HG03066 (cell line): ENCODE measurements around the gene RNU6-1.

Experiments
- ATAC-seq: cut with Tn5 transposase; IDR thresholded peaks from one replicate; pipeline ENCODE4 v1.9.1; 2021; ENCODE audit warnings: low read depth; ENCODE audit not compliant: unreplicated experiment

Gene RNU6-1

DNA sequence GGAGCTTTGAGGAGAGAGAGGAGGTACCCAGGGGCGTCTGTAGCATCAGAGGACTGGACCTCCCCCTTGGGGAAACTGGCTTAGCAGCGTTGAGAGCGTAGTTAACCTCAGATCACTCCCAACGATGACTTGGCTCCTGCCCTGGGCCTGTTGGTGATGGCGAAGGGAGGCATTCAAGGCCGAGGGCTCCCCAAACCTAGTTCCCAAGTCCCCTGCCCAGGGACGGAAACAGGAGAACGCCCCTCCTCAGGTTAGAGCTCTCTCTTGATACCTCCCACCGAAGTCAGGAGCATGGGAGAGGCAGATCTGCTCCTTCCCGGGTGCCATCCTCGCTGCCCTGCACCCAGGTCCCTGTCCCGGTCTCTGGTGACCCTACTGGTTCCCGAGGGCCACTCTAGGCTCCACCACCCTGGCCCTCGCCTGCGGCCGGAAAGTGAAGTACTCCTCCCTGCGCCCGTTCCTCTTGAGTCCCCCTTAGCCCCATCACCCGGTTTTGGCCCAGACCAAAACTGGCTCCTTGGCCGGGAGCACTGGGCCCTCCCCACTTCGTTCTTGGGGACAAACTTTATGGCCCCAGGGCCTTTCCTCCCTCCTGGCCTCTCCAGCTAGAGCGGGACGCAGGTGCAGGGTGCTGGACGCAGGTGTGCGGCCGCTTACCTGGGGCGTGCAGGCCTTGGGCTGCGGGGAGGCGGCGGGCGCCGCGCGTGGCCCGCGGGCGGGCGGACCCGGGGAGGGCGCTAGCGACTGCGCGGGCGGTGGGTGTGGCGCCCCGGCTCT lies 17.1 kb downstream of the RNU6-1 start:
- no peak for ATAC-seq

DNA sequence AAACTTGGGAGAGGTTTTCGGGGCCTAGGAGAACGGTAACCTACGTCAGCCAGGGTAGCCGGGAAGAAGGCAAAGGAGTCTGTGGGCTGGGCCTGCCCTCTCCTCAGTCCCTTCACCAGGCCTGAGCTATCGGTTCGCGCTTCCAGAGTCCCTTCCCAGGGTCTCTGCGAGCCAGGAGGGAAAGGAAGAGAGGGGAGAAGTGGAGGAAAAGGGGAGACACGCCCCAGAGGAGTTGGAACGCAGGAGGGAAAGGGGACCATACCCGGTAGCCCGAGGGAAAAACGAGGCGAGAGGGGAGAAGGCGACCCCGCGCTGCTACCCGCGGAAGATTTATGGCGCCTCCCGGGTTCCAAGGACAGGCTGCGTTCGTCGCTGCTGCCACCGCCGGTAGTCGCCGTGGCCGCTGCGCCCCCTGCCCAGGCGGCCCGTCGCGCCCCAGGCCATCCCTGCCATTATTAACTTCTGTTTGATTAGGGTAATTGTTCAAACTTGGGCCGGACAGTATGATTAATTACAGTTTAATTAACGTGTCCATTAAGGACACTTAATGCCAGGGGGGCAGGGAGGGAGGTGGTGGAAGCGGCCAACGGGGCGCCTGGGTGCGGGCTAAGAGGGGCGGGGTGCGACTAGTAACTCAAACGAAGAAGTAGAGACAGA lies 17.9 kb downstream of the RNU6-1 start:
- ATAC-seq = no peak

DNA sequence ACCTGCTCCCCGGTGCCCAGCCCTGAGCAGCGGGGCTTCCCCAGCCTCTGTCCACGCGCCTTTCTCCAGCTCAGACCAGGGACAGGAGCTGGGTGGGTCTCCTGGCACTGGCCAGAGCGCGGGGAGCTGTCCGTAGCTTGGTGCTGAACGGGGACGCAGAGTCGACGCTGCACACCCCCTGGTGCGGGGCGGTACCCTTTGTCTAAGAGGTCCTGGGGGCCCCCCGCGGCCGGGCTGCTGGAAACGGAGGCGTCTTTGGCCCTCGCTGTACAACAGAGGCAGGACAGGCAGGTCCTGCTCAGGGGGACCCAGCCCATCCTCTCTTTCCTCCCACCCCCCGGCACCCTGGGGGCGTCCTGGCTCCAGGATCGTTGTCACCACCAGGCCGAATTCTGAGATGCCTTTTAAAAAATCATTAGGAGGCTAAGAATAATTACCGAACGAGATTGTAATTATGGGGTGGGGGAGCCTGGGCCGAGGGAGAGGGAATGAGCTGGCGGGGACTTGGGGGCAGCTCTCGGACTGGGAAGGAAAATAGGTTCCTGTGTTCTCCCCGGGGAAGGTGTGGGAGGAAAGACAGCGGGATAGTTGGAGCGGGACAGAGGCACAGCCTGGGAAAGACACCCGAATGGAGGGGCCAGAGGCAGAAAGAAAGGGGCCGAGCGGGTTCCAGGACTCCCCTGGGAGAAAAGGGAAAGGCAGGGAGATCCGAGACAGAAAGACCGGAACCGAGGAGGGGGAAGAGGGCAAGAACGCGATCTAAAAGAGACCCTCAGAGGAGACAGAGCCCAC lies 18.7 kb downstream of the RNU6-1 start:
- ATAC-seq = no peak

DNA sequence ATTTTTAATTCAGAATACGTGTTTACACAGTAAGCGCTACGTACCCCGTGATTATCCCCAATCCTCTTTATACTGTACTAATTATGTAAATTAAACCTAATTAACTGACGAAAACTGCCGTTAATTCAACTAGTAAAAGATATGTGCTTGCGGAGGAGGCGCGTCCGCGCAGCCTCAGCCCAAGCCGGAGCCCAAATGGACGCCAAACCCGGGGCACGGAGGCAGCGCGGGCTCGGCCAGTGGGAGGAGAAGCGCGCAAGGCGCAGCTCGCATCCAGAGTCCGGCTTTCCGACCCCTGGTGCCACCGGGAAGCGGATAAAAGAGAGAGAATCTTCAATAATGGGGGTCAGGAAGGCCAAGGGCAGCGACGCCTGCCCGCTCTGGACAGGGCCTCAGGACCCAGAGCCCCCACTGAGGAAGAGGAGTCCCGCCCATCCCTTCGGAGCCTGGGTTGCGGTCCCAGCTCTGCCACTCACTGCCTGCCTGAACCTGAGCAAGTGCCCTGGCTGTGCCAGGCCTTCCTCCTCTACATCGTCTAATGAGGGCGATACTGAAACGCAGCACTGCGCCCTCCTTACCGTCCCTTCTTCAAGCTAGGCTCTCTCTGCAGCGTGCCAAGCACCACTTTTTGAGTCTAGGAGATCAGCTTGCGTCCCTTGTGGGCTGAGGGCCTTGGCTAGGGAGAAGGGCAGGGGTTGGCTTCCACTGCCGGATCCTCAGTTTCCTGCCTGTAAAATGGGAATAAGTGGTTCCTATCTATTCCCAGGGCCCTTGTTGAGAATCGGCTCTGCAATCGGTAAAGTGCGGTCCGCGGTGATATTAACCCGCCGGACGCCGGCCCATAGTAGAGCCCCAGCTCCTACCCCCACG lies 19.5 kb downstream of the RNU6-1 start:
- no peak for ATAC-seq

DNA sequence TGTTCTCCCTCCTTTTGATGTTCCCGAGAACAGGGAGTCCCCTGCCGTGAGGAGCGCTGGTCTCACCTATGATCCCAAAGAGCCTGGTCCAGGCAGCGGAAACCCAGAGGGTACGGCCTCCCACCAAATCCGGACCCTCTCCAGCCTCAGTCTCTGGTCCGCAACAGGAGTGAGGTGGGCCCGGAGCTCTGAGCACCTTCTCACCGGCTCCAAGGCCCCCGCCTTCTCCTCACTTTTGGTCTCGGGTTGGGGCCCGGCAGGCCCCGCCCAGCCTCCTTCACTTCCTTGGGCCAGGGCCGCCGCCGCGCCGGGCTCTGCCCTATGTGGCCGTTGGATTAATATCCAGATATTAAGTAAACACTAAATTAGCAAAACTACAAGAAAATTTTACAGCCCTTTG lies 20.2 kb downstream of the RNU6-1 start:
- no peak for ATAC-seq

DNA sequence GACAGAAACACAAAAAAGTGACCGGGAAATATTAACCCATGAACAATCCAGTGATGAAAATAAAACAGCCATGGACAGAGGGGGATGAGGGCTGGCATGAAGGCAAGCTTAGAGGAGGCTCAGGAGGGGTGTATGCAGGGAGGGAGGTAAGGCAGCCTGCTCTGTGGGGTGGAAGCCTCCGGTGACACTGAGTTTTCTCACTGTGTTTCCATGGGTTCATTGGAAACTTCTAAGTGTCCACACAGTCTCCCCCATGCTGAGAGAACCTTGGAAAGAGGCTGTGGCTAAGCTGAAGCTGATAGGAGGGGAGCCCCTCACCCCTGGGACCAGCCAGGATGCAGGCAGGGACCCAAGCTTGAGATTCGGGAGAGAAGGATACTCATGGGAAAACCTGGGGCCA lies 21.4 kb downstream of the RNU6-1 start:
- ATAC-seq = no peak

DNA sequence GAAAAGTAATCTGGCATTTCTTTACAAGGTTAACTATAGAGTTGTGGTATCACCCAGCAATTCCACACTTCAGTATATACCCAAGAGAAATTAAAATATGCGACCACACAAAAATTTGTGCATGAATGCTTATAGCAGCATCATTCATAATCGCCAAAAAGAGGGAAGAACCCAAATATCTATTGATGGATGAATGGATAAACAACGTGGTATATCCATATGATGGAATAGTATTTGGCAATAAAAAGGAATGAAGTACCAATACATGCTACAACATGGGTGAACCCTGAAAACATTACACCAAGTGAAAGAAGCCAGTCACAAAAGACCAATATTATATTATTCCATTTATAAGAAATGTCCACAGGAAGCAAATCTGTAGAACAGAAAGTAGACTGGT lies 23.2 kb downstream of the RNU6-1 start:
- ATAC-seq = no peak

DNA sequence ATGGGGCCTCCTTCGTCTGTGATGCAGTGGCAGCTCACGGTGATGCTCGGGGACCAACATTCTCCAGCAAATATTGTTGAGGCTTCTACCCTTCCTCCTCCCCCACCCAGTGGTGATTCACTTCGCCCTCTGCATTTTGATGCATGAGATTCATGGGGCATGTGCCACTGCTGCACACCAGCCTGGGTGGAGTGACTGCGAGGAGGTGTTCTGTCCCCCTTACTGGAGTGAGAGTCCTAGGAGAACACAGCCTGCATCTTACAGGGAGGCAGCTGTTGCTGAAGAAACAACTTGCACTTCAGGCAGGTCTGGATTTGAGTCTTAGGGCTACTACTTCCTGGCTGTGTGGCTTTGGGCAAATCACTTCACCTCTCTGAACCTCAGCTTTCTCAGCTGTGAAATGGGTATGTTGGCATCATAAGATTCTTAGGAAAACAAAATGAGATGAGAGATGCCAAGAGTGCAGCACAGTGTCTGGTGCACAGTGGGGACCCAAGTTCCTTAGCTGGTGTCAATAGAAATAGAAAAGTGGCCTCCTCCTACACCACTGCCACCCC lies 24.7 kb downstream of the RNU6-1 start:
- ATAC-seq = no peak

DNA sequence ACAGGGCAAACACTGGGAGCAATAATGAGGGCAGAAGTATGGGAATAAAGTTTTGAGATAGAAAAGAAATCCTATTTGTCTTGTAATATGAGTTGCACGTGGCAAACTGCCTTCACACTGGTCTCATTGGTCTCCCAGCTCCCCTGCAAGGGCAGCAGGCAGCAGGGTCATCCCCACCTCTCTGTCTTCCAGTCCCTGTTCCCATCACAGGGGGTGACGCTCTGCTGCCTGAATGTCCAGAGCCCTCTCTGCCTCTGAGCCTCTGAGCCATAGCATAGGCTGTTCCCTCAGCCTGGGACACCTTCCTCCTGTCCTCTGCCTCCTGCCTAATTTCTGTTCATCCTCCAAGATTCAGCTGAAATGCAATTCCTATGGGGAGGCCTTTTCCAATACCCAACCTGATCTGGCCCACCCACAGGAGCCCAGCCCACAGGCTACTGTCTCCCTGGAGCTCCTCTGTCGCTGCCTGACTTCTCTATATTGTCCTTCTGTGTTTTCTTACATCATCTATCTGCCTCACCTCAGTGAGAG lies 26.7 kb downstream of the RNU6-1 start:
- ATAC-seq = no peak

DNA sequence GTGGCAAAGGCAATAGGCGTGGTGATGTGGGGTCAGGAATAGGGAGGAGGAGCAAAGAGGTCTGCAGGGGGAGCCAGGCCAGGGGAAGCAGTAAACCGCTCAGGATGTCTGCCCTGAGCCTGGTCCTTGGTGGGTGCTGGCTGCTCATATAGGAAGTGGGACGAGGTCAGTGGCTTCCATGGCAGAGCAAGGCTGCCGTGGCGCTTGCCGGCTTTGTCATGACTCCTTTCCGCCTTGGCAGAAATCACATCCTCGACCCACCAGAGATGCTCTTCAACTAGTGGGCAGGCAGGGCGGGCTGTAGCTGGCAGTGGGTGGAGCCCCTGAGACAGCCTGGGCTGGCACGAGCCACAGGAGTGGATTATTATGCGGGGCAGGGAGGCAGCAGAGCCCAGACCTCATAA lies 27.6 kb downstream of the RNU6-1 start:
- no peak for ATAC-seq

DNA sequence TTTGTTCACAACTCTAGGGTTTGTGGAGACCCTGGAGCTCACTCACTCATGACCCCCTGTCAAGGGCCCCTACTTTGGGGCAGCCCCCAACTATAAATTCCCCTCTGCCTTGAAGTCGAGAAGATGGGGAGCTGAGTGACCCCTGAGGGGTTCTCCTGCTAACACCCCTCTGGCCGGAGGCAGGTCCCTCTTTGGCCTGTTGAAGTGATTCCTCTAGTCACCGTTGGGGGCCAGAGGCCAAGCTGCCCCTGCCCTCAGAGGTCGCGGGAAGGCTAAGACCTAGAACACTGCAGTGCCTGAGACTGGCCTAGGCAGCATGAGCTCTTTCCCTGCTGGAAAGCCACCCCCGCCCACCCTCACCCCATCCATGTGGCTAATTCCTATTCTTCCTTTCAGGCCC lies 30.0 kb downstream of the RNU6-1 start:
- no peak for ATAC-seq

DNA sequence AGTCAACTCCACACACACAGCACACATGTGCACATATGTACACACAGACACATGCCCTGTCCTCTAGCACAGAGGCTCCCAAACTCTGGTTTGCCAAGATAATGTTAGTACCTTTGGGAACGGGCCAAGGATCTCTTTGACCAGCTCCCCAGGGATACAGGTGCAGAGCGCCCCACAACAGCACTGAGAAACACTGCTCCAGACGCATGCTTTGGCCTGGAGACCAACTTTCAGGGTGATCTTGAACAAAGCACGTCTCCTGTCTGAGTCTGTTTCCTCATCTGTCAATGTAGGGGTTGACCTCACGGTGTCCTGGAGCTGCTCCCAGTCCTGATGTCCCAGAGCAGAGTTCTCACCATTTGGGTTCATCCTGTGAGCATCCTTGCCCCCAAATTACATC lies 30.4 kb downstream of the RNU6-1 start:
- no peak for ATAC-seq

DNA sequence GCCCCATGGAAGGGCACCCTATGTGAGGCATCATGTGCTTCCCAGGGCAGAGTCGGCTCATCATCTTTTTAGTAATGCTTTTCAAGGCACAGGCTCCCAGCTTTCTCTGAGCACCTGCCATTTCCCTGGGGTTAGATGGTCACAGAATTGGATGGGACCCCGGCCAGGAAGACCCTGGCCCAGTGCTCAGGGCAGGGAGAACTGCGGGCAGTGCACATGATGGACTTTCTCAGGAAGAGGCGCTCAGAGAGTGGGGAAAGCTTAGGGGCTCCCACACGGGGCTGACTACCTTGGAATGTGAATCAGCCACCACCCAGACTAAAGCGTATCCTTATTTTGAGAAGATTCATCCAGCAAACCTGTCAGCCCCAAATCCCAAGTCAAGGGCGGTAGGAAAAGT lies 31.0 kb downstream of the RNU6-1 start:
- no peak for ATAC-seq

DNA sequence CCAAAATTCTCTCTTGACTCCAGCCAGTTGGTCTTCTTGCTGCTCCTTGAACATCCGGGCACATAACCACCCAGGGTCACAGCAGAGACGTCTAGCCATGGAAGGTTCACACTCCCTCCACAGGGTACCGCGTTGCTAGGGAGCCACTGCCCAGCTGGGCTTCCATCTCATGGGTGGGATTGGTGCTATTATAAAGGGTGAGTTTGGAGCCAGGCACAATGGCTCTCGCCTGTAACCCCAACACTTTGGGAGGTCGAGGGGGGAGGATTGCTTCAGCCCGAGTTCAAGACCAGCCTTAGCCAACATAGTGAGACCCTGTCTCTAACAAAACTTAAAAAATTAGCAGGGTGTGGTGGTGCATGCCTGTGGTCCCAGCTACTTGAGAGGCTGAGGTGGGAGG lies 32.0 kb downstream of the RNU6-1 start:
- ATAC-seq = no peak

DNA sequence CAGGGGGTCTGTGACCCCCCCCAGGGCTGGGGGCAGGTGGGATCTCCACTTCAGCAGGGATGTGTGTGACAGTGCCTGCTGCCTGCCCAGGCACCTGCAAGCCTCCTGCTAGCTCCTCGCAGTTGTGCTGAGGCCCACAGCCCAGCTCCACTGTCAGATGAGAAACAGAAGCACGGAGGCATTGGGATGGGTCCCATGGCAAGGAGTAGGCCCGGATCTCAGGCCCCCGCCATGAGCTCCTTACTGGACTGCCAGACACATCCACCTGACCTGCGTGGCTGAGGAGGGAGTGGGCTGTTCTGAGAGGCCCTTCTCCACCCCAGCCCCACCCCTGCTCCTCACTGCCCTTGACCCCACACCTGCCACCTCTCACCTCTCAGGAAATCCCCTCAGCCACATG lies 32.7 kb downstream of the RNU6-1 start:
- ATAC-seq = no peak

DNA sequence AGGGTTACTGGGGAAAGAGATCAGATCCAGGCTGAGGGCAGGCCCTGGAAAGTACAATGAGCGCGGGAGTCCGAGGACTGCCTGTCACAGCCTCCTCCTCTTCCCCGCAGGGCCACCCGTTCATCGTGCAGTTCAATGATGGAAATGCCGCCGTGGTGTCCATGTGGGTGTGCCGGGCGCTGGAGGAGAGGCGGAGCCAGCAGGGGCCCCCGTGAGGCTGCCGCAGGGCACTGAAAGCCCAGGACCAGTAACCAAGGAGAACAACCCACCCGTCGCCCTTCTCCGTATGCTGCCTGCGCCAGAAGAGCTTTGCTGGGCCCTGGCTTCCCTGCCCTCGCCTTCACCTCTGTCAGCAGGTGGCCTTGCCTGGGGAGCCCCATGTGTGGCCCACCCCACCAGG lies 33.3 kb downstream of the RNU6-1 start:
- ATAC-seq = no peak

DNA sequence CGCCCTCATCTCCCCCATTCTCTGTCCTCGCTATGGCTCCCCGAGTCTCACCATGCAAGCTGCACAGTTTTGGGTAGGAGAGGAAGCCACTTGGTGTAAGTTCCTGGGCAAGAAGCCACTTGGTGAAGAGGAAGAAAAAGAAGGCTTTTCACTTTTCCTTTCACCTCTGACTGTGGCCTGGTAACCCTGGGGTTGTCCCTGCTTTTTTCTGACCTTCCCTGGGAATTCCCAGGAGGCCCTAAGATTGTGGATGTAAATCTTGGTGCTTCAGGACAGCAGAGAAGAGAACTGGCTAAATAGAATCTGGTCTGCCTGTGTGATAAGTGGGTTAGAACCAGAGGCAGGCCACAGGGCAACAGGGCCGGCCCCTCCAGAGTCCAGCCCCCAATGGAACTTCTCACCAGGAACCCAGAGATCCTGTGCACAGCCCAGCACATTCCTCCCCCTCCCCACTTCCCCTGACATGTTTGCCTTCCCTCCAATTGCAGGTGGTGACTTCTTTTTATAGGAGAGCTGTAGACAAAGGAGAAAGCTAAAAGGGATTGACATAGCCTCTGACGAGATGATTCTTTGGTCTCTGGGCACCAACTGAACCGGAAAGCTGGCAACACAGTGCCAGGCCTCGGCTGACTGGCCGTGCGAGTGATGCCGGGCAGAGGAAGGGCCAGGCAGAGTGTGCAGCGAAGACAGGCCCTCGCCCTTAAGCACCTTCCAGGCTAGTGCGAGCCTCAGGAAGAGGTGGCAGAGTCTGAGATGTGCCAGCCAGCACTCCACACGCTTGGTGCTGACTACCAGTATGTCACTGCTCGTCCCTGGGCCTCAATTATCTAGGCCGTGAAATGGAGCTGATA lies 34.0 kb downstream of the RNU6-1 start:
- ATAC-seq = no peak

DNA sequence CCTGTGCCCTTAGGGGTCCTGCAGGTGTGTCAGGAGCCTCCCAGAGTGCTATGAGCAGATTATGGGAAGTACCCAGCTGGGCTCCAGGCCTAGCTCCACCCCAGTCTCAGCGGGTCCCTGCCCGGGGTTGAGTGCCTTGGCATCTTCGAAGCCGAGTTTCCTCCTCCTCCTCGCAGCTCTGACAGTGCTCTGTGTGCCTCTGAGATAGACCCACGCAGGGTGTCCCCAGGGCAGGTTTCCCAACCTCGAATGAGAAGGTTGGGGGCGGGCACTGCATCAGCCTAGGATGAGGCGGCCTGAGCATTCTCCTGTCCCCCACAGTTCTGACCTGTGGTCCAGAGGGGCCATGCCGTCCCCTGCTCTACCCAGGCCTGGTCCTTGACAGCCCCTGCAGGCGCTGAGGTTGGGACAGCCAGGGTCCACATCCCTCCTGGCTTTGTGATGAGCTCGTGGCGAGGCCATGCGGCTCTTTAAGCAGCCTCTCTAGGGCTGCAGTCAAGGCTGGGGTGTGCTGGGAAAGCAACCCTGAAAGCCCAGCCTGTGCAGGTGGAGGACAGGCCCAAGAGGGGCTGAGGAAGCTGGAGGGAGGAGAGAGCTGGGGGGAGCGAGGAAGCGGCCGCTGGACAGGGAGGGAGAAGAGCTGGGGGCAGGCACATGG lies 34.7 kb downstream of the RNU6-1 start:
- ATAC-seq = no peak
